Endothelial cell (in vitro differentiated cells): Measurements from ENCODE around the gene EIF4E. TPM values are rescaled to one million over a fixed set of nuclear protein-coding genes. Genes with fewer than 3 reads are reported as not detected.
"Not testable (repeated sequence)": the region's sequence is repeated elsewhere in the genome, so short reads cannot be mapped to it uniquely, and the experiment has no call there.

ENCODE experiments used
- DNase-seq: peaks from one replicate; pipeline ENCODE4 v3.0.0; 2021; ENCODE audit warnings: low spot score
- H3K27ac Mint-ChIP-seq: one replicate; pipeline ENCODE4 v1.8.0; 2021; ENCODE audit warnings: mixed read lengths, inconsistent platforms; ENCODE audit not compliant: unreplicated experiment
- H3K27me3 Mint-ChIP-seq: one replicate; pipeline ENCODE4 v1.8.0; 2021; ENCODE audit warnings: mild to moderate bottlenecking, moderate library complexity, mixed read lengths, inconsistent platforms; ENCODE audit not compliant: unreplicated experiment
- H3K36me3 Mint-ChIP-seq: one replicate; pipeline ENCODE4 v1.8.0; 2021; ENCODE audit warnings: mild to moderate bottlenecking, low read depth, mixed read lengths, inconsistent platforms; ENCODE audit not compliant: unreplicated experiment
- H3K4me1 Mint-ChIP-seq: one replicate; pipeline ENCODE4 v1.8.0; 2021; ENCODE audit warnings: mild to moderate bottlenecking, mixed read lengths, inconsistent platforms; ENCODE audit not compliant: unreplicated experiment
- H3K4me3 Mint-ChIP-seq: one replicate; pipeline ENCODE4 v1.8.0; 2021; ENCODE audit warnings: mild to moderate bottlenecking, mixed read lengths, inconsistent platforms; ENCODE audit not compliant: unreplicated experiment
- H3K9me3 Mint-ChIP-seq: one replicate; pipeline ENCODE4 v1.8.0; 2021; ENCODE audit warnings: mixed read lengths, inconsistent platforms; ENCODE audit not compliant: unreplicated experiment
- CTCF ChIP-seq: fragments of 200-600 bp; sonication (generic); IDR thresholded peaks from one replicate; pipeline ENCODE4 v1.5.0; 2021; ENCODE audit warnings: antibody characterized with exemption; ENCODE audit not compliant: unreplicated experiment
- total RNA-seq: library from RNA; stranded (reverse); fragmentation: NEBNext Ultra II Directional; extraction: Animal tissue kit (Norgen Biotek cat#: 25700); gene quantifications from one replicate; pipeline ENCODE4 v1.2.1, GENCODE V29; 2021; ENCODE audit not compliant: unreplicated experiment

EIF4E gene
- total RNA-seq, 1 donor from 2014 or later = 78.9 TPM

GRCh38 chr4:98848448-98848847 is 80.5 kb downstream of the EIF4E start:
- no peak for DNase-seq
- Mint-ChIP-seq H3K27me3 (no peaks in the 10 kb centered on the region), H3K4me1 (no peaks in the 10 kb centered on the region), H3K4me3 (no peak overlapping the region), H3K9me3 (peaks cover 5% of the 10 kb centered on the region), H3K27ac (no peak overlapping the region), H3K36me3 (peaks cover 7% of the 10 kb centered on the region)
- no peak for TF ChIP-seq CTCF

- Mint-ChIP-seq H3K4me1 (no peaks in the 10 kb centered on the region), H3K4me3 (no peak overlapping the region), H3K27ac (no peak overlapping the region), H3K36me3 (peaks cover 24% of the 10 kb centered on the region), H3K27me3 (peaks cover 3% of the 10 kb centered on the region), H3K9me3 (peaks cover 5% of the 10 kb centered on the region)
- no peak for DNase-seq
- no peak for TF ChIP-seq CTCF
These were observed 83.0 kb downstream of the EIF4E start for GRCh38 chr4:98845960-98846359.

GRCh38 chr4:98842917-98843316 is 86.0 kb downstream of the EIF4E start:
- H3K27ac Mint-ChIP-seq, H3K4me1 Mint-ChIP-seq, H3K9me3 Mint-ChIP-seq: not testable (repeated sequence)

DNA sequence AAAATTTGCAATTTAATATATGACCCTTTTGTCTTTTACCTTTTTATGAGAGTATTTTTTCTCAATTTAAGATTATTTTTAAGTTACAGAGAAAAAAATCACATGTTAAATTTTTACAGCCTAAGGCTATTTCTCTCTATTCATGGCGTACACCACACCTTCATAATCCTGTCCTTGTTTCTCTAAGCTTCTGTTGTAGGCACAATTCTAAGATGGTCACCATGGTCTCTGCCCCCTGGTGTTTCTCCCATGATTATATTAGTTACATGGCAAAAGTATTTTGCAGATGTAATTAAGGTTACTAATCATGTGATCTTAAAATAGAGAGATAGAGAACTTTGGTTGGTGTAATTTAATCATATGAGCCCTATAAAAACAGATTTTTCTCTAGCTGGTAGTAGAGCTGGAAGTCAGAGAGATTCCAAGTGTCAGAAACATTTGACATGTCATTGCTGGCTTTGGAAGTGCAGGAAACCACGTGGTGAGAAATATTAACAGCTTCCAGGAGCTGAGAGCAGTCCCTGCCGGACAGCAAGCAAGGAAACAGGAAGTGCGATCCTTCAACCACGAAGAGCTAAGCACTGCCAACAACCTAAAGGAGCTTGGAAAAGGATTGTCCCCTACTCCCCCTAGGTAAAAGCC is 89.8 kb downstream of the EIF4E start:
- Mint-ChIP-seq H3K36me3 (peaks cover 17% of the 10 kb centered on the region), H3K4me1 (peaks cover 3% of the 10 kb centered on the region), H3K9me3 (no peaks in the 10 kb centered on the region), H3K27ac (no peak overlapping the region), H3K4me3 (no peak overlapping the region), H3K27me3 (peaks cover 3% of the 10 kb centered on the region)
- no peak for DNase-seq
- TF ChIP-seq CTCF = no peak

More at GRCh38 chr4:98842917-98843316, 86.0 kb downstream of the EIF4E start:
- not testable (repeated sequence) for H3K27me3 Mint-ChIP-seq, DNase-seq
- peaks cover 18% of the 10 kb centered on the region for H3K36me3 Mint-ChIP-seq
- H3K4me3 Mint-ChIP-seq = peak overlapping the region; percentile 39

- no peak for DNase-seq
- Mint-ChIP-seq H3K9me3 (no peaks in the 10 kb centered on the region), H3K4me3 (no peak overlapping the region), H3K4me1 (peaks cover 3% of the 10 kb centered on the region), H3K27ac (no peak overlapping the region), H3K27me3 (peaks cover 4% of the 10 kb centered on the region), H3K36me3 (peaks cover 17% of the 10 kb centered on the region)
- no peak for TF ChIP-seq CTCF
These were observed 90.4 kb downstream of the EIF4E start for GRCh38 chr4:98838531-98838930.
